ENCODE data around the gene GNE. TPM values are rescaled to one million over a fixed set of nuclear protein-coding genes. Genes with fewer than 3 reads are reported as not detected.
"Not testable (repeated sequence)": the region's sequence is repeated elsewhere in the genome, so short reads cannot be mapped to it uniquely, and the experiment has no call there.

Gene GNE
- total and polyA plus RNA-seq, 2 donors from 2014 or later = 10.3 to 48.1 TPM

DNA sequence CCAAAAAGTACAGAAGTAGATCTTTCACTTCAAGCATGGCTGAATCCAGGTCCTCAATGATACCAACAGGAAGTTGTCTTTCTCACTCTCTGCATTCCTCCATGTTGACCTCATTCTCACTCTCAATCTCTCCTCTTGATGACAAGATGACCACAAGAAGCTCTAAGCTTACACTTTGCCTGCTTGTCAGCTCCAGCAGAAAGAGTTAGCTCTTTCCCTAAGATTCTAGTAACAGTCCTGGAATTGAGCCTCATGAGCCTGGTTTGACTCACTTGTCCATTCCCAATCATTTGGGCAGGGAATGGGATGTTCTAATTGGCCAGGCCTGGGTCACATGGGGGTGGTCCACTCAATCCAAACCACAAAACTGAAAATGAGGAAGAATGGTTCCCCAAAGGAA lies 70.8 kb downstream of the GNE start:
- intact Hi-C loops (cut with DNase I) = no loop called here
- DNase-seq (no peak), FAIRE-seq (no peak)
- no peaks in the 10 kb centered on the region for H3K36me3 ChIP-seq (ENCODE audit: control insufficient read depth in 2 of 3, insufficient read depth in 3 of 3, low read length in 3 of 3)
- H3K9ac ChIP-seq (ENCODE audit: low read length in 3 of 3) = no peak overlapping the region
- no peak overlapping the region for H3K4me3 ChIP-seq (ENCODE audit: low read length in 3 of 3)
- H3K27ac ChIP-seq (ENCODE audit: low read depth in 2 of 2, low read length in 2 of 2) = no peak overlapping the region
- H3K4me1 ChIP-seq (ENCODE audit: control insufficient read depth in 2 of 3, insufficient read depth in 2 of 3, low read depth in 1 of 3, low read length in 3 of 3) = peaks cover 4 to 10% (median 8%) of the 10 kb centered on the region in 3 donors
- no peaks in the 10 kb centered on the region for H3K27me3 ChIP-seq (ENCODE audit: control insufficient read depth, insufficient read depth, low read length)
- no peaks in the 10 kb centered on the region for H3K9me3 ChIP-seq (ENCODE audit: control insufficient read depth in 2 of 3, insufficient read depth in 1 of 3, low read length in 3 of 3)
- TF ChIP-seq, protein P1, sequence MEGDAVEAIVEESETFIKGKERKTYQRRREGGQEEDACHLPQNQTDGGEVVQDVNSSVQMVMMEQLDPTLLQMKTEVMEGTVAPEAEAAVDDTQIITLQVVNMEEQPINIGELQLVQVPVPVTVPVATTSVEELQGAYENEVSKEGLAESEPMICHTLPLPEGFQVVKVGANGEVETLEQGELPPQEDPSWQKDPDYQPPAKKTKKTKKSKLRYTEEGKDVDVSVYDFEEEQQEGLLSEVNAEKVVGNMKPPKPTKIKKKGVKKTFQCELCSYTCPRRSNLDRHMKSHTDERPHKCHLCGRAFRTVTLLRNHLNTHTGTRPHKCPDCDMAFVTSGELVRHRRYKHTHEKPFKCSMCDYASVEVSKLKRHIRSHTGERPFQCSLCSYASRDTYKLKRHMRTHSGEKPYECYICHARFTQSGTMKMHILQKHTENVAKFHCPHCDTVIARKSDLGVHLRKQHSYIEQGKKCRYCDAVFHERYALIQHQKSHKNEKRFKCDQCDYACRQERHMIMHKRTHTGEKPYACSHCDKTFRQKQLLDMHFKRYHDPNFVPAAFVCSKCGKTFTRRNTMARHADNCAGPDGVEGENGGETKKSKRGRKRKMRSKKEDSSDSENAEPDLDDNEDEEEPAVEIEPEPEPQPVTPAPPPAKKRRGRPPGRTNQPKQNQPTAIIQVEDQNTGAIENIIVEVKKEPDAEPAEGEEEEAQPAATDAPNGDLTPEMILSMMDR (IDR thresholded peaks at IDR 0.05; ENCODE audit: borderline replicate concordance, extremely low read depth, insufficient read depth) = no peak

DNA sequence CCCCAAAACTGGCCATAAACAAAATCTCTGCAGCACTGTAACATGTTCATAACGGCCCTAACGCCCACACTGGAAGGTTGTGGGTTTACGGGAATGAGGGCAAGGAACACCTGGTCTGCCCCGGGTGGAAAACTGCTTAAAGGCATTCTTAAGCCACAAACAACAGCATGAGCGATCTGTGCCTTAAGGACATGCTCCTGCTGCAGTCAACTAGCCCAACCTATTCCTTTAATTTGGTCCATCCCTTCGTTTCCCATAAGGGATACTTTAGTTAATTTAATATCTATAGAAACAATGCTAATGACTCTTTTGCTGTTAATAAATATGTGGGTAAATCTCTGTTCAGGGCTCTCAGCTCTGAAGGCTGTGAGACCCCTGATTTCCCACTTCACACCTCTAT lies 78.0 kb downstream of the GNE start:
- H3K4me3 ChIP-seq (ENCODE audit: low read length in 3 of 3); H3K36me3 ChIP-seq (ENCODE audit: control insufficient read depth in 2 of 3, insufficient read depth in 3 of 3, low read length in 3 of 3); H3K9ac ChIP-seq (ENCODE audit: low read length in 3 of 3); H3K27me3 ChIP-seq (ENCODE audit: control insufficient read depth, insufficient read depth, low read length); H3K27ac ChIP-seq (ENCODE audit: low read depth in 2 of 2, low read length in 2 of 2); H3K9me3 ChIP-seq (ENCODE audit: control insufficient read depth in 2 of 3, insufficient read depth in 1 of 3, low read length in 3 of 3); intact Hi-C loops (cut with DNase I); H3K4me1 ChIP-seq (ENCODE audit: control insufficient read depth in 2 of 3, insufficient read depth in 2 of 3, low read depth in 1 of 3, low read length in 3 of 3); FAIRE-seq; DNase-seq: not testable (repeated sequence)

DNA sequence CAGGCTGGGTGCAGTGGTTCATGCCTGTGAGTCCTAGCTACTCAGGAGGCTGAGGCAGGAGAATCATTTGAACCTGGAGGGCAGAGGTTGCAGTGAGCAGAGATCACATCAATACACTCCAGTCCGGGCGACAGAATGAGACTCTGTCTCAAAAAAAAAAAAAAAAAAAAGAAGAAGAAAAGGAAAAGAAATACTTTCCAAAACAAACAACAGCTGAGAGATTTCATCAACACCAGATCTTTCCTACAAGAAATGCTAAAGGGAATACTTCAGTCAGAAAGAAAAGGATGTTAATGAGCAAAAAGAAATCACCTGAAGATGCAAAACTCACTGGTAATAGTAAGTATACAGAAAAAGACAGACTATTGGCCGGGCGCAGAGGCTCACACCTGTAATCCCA lies 80.7 kb downstream of the GNE start:
- no peak for FAIRE-seq
- intact Hi-C loops (cut with DNase I) = no loop called here
- DNase-seq = no peak

DNA sequence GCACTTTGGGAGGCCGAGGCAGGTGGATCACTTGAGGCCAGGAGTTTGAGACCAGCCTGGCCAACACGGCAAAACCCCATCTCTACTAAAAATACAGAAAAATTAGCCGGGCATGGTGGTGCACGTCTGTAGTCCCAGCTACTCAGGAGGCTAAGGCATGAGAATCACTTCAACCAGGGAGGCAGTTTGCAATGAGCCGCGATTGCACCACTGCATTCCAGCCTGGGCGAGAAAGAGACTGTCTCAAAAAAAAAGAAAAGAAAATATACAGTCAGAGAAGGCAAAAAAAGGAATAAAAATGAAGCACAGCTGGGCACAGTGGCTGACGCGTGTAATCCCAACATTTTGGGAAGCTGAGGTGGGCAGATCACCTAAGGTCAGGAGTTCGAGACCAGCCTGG lies 81.8 kb downstream of the GNE start:
- FAIRE-seq; H3K27ac ChIP-seq (ENCODE audit: low read depth in 2 of 2, low read length in 2 of 2); H3K9me3 ChIP-seq (ENCODE audit: control insufficient read depth in 2 of 3, insufficient read depth in 1 of 3, low read length in 3 of 3); H3K4me3 ChIP-seq (ENCODE audit: low read length in 3 of 3); H3K27me3 ChIP-seq (ENCODE audit: control insufficient read depth, insufficient read depth, low read length); DNase-seq; H3K36me3 ChIP-seq (ENCODE audit: control insufficient read depth in 2 of 3, insufficient read depth in 3 of 3, low read length in 3 of 3); H3K4me1 ChIP-seq (ENCODE audit: control insufficient read depth in 2 of 3, insufficient read depth in 2 of 3, low read depth in 1 of 3, low read length in 3 of 3); intact Hi-C loops (cut with DNase I); H3K9ac ChIP-seq (ENCODE audit: low read length in 3 of 3): not testable (repeated sequence)

More for the DNA sequence above, 80.7 kb downstream of the GNE start:
- Histone ChIP-seq H3K4me3 (ENCODE audit: low read length in 3 of 3) (no peak overlapping the region), H3K36me3 (ENCODE audit: control insufficient read depth in 2 of 3, insufficient read depth in 3 of 3, low read length in 3 of 3) (no peaks in the 10 kb centered on the region), H3K27me3 (ENCODE audit: control insufficient read depth, insufficient read depth, low read length) (no peaks in the 10 kb centered on the region), H3K9ac (ENCODE audit: low read length in 3 of 3) (no peak overlapping the region), H3K27ac (ENCODE audit: low read depth in 2 of 2, low read length in 2 of 2) (no peak overlapping the region), H3K9me3 (ENCODE audit: control insufficient read depth in 2 of 3, insufficient read depth in 1 of 3, low read length in 3 of 3) (no peaks in the 10 kb centered on the region), H3K4me1 (ENCODE audit: control insufficient read depth in 2 of 3, insufficient read depth in 2 of 3, low read depth in 1 of 3, low read length in 3 of 3) (no peaks in the 10 kb centered on the region)
- TF ChIP-seq, protein P1 (IDR thresholded peaks at IDR 0.05; ENCODE audit: borderline replicate concordance, extremely low read depth, insufficient read depth) = no peak

DNA sequence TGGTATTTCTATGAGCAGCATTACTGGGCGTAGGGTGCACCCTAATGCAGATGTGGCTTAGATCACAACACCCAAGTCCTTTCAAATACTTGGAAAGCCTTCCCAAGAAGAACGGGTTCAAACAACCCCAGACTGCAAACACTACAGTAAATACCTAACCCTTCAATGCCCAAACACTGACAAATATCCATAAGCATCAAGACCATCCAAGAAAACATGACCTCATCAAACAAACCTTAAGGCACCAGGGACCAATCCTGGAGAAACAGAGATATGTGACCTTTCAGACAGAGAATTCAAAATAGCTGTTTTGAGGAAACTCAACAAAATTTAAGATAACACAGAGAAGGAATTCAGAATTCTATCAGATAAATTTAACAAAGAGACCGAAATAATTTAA lies 83.0 kb downstream of the GNE start:
- H3K27me3 ChIP-seq (ENCODE audit: control insufficient read depth, insufficient read depth, low read length); DNase-seq; H3K4me1 ChIP-seq (ENCODE audit: control insufficient read depth in 2 of 3, insufficient read depth in 2 of 3, low read depth in 1 of 3, low read length in 3 of 3); FAIRE-seq; H3K9me3 ChIP-seq (ENCODE audit: control insufficient read depth in 2 of 3, insufficient read depth in 1 of 3, low read length in 3 of 3); H3K27ac ChIP-seq (ENCODE audit: low read depth in 2 of 2, low read length in 2 of 2); intact Hi-C loops (cut with DNase I); H3K9ac ChIP-seq (ENCODE audit: low read length in 3 of 3); H3K36me3 ChIP-seq (ENCODE audit: control insufficient read depth in 2 of 3, insufficient read depth in 3 of 3, low read length in 3 of 3); H3K4me3 ChIP-seq (ENCODE audit: low read length in 3 of 3): not testable (repeated sequence)

Measured in kidney (tissue), 14 donors.